ENCODE results near the gene MYL4. TPM values are rescaled to one million over a fixed set of nuclear protein-coding genes. Genes with fewer than 3 reads are reported as not detected.

The MYL4 gene
- total and polyA plus RNA-seq, 2 of the 8 experiments (the other 6 are each of a cell fraction or from before 2014, with no cell fraction given): 0.12 TPM; not detected in 1

DNA sequence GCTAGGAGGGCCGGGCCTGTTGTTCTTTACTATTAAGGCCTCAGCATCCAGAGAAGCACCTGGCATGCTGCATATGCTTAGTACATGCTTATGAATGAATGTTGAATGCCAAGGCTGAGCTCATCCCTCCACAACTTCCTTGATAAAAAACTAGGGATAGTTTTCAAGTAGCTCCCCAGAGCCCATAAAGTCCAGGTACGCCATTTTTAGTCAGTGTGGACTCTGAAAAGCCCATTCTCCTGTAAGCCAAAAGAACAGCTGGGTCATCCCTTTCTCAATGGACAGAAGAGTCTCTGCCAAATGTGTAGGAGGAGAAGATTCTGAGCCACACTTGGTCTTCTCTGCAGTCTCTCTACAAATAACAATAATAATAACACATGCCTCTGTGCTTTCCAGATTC, 35.5 kb downstream of the MYL4 start (continued):
- TF ChIP-seq ATF2 (IDR thresholded peaks at IDR 0.05; ENCODE audit: low read length) (no peak), PHF8 (conservative IDR thresholded peaks at IDR 0.05; ENCODE audit: low read depth, low read length) (no peak)
